HG02852 (cell line): ENCODE results near the gene STK32A.

ENCODE experiments used
- ATAC-seq: cut with Tn5 transposase; IDR thresholded peaks from one replicate; pipeline ENCODE4 v1.9.1; 2021; ENCODE audit warnings: mild to moderate bottlenecking, moderate library complexity; ENCODE audit not compliant: unreplicated experiment

The STK32A gene

DNA sequence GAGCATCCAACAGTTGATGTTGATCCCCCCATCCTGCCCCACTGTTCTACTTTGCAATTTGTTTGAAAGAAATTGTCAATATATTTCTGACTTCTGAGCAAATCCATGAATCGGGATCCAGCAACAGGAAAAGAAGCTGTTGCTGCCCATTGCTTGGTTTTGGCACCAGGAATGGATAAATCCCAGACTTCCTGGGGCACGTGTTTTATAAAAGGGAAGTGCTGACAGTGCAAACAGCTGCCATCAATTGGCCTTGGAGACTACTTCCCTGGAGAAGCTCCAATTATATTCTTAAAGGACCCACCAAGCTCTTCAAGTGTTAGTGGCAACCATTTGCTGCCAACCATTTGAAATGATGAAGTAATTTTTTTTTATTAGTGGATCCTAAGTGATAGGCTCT, 13.7 kb downstream of the STK32A start:
- no peak for ATAC-seq

DNA sequence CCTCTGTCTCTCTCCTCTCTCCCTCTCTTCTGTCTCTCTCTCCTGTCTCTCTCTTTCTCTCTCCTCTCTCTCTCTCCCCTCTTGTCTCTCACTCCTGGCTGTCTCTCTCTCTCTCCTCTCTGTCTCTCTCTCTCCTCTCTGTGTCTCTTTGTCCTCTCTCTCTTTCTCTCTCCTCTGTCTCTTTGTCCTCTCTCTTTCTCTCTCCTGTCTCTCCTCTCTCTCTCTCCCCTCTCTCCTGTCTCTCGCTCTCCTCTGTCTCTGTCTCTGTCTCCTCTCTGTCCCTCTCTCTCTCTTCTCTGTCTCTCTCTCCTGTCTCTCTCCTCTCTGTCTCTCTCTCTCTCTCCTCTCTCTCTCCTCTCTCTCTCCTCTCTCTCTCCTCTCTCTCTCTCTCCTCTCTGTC, 25.0 kb downstream of the STK32A start:
- ATAC-seq = no peak

DNA sequence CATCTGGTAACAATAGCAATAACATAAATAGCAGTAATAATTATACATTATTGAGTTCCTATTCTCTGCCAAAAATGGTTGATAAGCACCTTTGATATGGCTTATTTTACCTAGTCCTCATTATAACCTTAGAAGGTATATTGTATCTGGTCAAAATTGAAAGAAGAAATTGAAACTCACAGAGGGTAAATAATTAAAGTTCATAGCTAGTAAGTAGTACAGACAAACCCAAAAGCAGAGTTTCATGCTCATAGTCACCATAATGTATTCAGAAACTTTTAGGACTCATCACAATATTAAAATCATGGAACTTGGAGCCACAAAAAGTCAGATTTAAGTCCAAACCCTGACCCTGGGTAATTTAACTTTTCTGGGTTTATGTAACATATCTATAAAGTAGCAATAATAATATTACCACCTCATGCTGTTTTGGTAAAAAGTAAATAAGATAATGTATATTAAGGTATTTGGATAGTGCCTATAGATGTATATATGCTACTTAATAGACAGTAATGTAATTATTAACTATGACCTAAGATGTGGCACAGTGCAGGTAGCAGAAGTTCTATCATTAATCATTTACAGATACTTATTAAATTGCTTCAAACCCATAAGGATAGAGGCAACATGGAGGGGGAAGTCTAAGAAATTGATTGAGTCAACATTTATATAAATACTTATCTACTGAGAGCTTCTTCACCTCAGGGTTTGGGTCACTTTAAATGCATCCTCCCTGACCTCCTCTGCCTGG, 32.4 kb downstream of the STK32A start:
- ATAC-seq = no peak

DNA sequence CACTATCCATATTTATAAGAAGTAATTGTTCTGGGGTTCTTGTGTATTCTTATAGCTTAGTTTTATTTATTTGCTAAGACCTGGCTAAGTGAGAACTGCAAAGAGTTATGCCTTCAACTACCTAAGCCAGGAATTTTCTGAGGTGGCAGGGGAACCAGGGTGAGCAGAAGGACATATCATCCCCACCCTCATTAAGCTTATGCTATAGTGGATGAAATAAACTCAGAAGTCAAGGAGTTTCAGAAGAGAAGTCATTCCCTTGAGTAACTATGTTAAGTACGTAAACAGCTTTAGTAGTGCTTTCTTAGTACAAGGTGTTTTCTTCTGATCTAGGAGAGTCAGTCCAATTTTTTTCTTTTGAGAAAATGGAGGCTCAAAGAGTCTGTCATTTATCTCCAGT, 41.7 kb downstream of the STK32A start:
- no peak for ATAC-seq

DNA sequence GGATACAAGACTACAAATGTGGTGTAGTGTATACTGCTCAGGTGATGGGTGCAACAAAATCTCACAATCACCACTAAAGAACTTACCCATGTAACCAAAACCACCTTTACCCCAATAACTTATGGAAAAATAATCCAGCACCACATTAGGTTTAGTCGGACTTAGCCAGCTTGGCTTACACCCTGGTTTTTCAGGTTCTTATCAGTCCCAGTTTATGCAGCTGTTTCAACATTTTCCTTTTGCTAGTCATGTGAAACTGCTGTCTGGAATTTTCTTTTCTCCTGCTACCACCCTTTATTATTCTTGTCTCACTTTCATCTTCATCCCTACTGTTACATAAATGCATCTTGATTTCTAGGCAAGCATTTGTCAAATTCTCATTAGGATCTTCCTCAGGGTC, 51.5 kb downstream of the STK32A start:
- ATAC-seq = no peak

DNA sequence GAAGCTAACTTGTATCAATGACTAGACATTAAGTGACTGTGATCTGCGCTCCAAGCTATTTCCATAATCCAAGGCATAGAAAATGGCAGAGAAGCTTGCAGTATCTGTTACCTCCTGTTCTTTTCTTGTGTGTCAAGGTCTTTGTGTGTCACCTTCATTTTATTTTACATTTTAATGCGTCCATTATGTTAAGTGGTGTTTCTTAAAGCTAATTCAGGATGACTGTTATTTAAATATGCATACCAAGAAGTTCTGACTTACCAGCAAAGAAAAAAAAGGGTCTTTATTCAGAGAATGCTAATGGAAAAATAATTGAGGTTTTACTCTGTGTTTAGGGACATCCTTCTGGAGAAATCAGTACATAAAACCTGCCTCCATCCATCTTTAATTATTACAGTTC, 52.3 kb downstream of the STK32A start:
- no peak for ATAC-seq

DNA sequence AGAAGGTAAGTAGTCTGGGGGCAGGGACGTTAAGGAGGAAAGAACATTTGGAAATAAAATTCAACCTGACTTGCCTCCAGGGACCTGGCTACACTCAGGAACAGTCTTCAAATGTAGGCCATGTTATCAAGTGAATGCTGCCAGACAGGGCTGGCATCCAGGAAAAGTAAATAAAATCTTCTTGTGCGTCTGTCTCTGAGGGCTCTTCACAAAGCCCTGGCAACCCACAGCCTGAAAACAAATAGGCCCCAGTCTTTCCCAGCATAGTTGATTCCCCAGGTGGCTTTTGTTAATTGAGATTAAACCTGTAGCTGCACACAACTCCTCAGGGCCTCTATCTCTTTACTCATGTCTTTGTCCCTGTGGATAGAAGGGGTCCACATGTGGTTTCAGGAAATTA, 55.4 kb downstream of the STK32A start:
- no peak for ATAC-seq

DNA sequence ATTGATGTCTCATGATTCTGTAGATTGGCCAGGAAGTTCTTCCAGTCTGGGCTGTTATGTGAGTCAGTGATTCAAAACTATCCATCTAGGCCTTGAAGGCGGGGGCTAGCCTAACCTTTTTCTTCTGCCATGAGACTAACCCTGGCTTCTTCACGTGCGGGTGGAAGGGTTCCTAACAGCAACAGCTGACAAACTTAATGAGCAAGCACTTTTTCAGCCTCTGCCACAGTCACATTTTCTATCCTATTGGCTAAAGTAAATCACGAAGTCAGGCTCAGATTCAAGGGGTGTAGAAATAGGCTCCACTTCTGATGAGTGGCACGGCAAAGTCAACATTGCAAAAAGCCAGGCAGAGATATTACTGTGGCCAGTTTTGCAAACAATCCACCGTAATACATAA, 68.4 kb downstream of the STK32A start:
- ATAC-seq = no peak

DNA sequence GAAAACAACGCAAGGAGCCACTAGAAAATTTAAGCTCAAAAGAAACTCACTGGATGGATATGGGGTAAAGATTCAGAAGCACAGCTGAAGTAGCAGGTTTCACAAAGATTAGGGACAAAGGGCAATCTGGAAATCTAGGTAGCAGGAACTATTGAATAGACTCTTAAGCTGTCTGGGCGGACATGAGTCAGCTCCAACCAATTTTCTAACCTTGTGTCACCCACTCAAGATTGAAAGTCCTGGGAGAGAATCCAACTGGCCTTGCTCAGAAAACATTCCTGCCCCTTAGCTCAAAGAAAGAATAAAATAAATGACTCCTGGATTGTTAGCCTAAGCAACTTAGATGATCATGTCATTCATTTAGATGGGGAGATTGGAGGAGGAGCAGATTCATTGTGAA, 69.2 kb downstream of the STK32A start:
- ATAC-seq = no peak

DNA sequence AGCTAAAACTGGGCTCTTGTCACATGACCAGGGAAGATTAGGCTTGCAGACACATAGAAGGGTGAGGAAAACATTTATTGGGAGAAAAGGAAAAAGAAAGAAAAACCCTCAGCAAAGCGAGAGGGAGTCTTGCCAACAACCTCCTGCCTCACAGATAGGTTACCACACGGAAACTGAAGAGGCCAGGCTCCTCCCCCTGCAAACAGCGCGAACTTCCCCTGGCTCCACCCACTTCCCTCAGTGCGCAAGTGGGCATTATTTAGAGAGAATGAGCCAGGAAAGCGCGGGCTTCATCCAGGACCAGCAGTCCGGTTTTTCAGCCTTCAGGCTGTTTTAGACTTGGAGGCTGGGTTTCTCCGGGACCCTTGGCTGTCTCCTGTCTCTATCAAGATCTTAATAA, 70.3 kb downstream of the STK32A start:
- ATAC-seq = no peak

DNA sequence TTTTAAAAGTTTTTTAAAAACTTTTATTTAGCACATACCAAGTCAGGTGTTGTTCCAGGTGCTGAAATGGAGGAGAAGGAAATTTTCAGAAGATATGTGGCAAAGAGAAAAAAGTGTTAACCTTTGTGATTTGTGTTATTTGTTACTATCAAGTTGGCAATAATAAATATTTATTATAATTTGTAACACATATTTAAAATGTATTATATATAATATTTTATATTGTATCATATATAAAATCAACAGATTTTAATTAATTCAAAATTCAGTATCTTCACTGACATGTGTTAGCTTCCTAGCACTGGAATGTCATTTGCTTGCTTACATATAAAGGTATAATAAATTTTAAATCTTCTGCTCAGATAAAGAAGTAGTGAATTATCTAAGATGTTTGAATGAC, 71.5 kb downstream of the STK32A start:
- no peak for ATAC-seq

DNA sequence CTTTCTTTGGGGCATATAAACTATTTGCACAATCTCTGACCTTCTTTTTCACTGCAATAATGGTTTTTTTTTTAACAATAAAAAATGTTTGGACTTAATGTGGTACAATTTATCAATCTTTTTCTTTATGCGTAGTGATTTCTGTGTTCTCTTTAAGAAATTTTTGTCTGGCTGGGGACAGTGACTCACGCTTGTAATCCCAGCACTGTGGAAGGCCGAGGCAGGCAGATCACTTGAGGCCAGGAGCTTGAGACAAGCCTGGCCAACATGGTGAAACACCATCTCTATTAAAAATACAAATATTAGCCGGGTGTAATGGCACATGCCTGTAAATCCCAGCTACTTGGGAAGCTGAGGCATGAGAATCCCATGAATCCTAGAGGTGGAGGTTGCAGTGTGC, 72.3 kb downstream of the STK32A start:
- ATAC-seq = no peak

DNA sequence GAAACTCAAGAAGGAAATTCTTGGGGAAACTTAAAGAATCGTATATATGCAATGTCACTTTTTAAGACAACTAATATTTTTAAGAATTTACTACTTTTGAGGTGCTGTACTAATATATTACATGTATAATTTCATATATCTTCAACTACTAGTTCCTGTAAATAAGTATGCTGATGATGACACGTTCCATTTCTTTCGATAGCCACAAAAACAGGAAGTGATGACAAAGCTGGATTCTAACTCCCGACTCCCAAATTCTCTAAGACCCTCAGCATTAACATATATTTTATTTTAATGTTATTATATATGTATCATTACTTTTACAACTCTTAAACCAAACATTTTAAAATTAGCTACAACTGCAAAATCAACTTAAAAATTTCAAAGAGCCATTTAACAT, 74.8 kb downstream of the STK32A start:
- no peak for ATAC-seq

DNA sequence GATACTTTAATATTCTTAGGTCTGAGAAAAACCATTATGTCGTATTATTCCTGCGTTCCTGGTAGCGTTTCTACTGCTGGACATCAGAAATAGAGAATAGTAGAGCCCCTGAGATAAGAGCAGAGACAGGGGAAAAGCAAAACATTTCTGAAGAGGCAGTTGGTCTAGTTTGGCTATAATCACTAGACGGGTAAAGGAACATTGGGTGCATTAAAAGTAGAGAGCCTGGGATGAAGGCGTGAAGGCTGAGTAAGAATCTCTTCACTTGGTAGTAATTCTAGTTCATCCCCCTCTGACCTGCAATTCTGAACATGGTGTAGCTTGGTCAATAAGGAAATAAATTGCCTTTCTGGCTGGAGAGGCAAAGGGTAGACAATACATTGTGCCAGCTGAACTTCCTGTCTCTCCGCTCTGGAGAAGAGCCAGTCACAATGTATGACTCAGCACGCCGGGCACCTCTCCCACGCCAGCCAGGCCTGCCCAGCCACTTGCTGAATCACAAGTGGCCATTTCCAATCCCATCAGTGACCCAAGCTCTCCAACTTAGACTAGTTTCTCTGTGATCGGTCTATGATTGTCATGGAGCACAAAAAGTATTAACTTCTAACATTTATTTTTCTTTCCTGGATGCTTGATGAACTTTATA, 75.4 kb downstream of the STK32A start:
- ATAC-seq = no peak

DNA sequence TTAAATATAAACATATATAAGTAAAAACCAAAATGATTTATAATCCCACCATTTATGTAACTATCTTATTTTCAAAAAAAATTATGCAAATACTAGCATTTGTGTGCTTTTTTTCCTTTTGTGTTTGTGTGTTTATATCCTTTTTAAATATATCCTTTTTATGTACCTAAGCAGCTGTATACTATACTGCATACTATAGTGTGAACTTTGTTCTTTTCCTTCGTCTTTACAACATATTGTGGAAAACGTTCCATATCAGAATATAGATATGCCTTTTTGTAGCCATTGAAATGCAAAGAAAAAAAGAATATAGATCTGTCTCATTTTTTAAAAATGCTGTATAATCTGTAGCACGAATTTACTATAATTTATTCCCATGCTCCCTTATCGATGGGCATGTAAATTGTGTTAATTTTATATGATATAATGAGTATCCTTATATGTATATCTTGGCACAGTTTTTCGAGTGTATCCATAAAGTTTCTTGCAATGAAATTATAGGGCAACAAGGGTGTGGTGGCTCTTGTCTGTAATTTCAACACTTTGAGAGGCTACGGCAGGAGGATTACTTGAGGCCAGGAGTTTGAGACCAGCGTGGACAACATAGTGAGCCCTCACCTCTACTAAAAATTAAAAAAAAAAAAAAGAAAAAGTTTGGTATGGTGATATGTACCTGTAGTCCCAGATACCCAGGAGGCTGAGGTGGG, 83.3 kb downstream of the STK32A start:
- ATAC-seq = no peak

DNA sequence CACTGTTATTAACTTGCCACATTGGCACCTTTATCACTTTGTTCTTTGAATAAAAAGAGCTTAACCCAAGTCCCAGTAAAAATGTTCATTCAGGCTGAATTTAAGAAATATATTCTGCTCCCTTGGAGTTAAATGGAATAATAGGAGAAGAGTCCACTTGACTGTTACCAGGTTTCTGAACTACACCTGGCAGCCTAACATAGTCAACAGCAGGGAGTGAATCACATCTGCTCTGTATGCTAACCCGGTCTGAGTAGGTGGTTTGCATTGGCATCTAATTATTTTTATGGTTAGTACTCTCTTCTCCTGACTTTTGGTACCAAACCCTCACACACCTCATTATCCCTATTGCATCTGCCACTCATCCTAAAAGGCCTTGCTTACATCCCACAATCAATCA, 86.7 kb downstream of the STK32A start:
- ATAC-seq = no peak

DNA sequence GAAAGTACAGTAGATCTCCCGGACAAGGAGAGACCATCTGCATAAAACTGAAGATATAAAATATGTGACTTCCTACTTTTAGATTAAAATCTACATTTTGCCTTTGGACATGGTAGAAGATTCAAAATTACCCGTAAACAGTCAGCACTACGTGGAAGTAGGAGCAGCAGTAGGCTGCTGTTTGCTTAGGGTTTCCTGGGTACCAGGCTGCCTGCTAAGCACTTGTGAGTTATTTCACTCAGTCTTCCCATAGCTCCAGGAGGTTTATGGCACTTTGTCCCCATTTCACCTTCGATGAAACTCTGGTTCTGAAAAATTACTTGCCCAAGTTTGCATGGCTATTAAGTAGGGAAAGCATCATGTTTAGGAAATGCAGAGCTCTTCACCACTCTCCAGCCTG, 92.6 kb downstream of the STK32A start:
- no peak for ATAC-seq

DNA sequence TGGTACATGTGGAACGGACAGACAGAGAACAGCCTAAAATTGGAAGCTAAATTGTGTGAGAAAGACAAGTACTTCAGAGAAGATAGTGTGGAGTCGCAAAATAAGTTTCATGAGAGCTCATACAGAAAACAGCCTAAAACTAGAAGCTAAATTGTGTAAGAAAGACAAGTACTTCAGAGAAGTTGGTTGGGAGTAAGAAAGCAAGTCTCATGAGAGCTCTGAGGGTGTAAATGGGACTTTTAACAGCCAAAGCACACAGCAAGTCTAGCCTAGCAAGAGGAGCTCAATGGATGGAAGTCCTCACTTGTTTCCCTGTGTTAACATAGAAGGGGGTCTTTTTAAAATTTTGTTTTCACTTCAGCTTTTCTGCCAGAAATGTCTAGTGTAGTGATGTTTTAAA, 93.1 kb downstream of the STK32A start:
- ATAC-seq = no peak

DNA sequence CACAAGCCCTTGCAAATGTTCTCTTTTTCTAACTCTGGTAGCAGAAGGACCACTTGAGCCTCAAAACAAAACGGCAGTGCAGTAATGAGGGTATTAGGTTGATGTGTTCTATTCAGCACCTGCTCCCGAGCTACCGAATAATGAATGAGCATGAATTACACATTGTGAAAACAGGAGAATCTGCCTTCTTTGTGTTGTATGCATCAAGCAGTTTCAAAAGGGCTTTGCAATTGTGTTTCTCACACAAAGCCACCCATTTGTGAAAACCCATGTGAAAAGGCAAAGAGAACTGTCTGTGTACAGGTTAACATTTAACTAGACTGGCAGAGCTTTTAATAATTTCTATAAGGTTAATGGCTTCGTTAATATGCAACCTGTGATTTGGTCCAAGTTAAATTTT, 97.8 kb downstream of the STK32A start:
- no peak for ATAC-seq

DNA sequence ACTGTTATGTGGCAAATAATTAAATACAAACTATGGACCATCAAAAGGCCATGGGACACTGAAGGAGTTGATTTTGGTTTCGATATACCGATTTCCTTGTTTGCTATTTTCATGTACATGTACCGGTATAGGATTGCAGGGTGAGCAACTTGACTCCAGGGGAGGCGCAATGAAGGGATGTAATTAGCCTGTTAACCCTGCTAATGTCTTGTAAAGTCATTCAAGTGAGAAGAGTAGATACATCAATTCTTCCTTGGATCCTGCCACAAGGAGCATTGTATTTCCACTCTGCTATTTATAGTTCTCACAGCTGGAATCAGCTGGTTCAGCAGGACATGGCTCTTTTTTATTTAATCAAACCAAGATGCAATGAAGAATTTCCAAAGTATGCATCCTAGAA, 102.0 kb downstream of the STK32A start:
- no peak for ATAC-seq

DNA sequence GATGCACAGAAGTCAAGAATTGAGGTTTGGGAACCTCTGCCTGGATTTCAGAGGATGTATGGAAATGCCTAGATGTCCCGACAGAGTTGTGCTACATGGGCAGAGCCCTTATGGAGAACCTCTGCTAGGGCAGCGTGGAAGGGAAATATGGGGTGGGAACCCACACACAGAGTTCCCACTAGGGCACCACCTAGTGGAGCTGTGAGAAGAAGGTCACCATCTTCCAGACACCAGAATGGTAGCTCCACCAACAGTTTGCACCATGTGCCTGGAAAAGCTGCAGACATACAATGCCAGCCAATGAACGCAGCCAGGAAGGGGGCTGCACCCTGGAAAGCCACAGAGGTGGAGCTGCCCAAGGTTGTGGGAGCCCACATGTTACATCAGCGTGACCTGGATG, 104.5 kb downstream of the STK32A start:
- ATAC-seq = peak; percentile 10

DNA sequence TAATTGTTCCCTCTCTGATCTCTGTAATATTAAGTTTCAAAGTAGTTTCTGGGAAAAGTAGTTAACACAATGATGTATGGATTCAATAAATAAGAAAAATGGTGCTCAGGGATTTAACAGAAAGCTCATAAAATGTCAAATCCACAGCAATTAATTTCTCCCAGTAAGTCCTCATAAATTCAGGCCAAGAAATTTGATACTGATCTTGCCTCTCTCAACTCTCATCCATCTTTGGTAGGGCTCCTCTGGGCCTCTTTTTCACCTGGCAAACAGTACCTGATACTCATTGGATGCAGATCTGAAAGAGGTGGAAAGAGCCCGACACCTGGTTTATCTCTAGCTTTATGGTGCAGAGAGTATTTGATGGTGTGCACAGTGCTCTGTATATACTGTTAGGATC, 106.1 kb downstream of the STK32A start:
- no peak for ATAC-seq
